HG03280 (cell line): Measurements from ENCODE around the gene SYCE3.
"Not testable (repeated sequence)": the region's sequence is repeated elsewhere in the genome, so short reads cannot be mapped to it uniquely, and the experiment has no call there.

Experiments used
- ATAC-seq: cut with Tn5 transposase; IDR thresholded peaks from one replicate; pipeline ENCODE4 v1.9.1; 2021; ENCODE audit warnings: mild to moderate bottlenecking, moderate library complexity; ENCODE audit not compliant: unreplicated experiment

The SYCE3 gene

DNA sequence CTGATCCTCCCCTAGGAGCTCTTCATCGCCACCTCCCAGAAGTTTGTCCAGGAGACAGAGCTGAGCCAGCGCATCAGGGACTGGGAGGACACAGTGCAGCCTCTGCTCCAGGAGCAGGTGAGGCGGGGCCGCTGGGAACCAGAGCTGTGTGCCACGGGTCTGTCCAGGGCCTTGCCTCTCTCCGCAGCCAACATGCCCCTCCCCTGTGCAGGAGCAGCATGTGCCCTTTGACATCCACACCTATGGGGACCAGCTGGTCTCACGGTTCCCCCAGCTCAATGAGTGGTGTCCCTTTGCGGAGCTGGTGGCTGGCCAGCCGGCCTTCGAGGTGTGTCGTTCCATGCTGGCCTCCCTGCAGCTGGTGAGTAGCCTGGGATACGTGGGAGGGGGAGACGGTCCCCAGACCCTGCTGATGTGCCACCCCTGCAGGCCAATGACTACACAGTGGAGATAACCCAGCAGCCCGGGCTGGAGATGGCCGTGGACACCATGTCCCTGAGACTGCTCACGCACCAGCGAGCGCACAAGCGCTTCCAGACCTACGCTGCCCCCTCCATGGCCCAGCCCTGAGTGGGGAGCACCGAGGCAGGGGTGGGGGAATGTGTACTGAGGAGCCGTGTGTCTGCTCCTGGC is 39.8 kb downstream of the SYCE3 start:
- no peak for ATAC-seq

DNA sequence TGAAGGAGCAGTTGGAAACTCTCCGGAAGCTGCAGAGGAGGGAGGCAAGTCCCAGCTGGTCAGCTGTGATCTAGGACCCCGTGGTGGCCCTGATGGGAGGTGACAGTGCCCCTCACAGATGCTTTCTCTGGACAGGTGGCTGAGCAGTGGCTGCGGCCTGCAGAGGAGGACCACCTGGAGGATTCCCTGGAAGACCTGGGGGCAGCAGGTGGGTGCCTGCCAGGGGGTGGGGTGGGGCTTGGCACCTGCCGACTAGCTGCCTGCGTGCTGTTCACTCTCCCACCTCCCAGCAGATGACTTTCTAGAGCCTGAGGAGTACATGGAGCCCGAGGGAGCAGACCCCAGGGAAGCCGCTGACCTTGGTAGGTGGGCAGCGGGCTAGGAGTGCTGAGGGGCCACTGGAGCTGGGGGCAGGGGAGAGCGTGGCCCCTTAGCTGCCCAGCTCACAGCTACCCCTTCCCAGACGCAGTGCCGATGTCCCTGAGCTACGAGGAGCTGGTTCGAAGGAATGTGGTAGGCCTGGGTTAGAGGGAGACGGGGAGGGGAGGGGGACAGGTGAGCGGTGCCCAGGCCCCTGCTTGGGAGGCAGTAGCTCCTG is 40.4 kb downstream of the SYCE3 start:
- no peak for ATAC-seq

DNA sequence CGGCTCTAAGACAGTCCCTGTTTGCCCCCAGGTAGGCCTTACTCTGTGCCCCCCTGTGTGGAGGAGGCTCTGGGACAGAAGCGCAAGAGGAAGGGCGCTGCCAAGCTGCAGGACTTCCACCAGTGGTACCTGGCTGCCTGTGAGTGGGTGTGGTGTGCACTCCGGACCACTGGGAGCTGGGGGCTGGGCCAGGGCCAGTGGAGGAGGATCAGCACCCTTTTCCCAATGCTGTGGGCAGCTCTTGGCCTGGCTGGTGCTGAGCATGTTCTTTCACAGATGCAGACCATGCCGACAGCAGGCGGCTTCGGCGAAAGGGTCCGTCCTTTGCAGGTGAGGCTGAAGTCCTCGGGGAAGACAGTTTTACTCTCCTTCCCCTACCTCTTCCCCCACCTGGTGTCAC is 41.0 kb downstream of the SYCE3 start:
- no peak for ATAC-seq

DNA sequence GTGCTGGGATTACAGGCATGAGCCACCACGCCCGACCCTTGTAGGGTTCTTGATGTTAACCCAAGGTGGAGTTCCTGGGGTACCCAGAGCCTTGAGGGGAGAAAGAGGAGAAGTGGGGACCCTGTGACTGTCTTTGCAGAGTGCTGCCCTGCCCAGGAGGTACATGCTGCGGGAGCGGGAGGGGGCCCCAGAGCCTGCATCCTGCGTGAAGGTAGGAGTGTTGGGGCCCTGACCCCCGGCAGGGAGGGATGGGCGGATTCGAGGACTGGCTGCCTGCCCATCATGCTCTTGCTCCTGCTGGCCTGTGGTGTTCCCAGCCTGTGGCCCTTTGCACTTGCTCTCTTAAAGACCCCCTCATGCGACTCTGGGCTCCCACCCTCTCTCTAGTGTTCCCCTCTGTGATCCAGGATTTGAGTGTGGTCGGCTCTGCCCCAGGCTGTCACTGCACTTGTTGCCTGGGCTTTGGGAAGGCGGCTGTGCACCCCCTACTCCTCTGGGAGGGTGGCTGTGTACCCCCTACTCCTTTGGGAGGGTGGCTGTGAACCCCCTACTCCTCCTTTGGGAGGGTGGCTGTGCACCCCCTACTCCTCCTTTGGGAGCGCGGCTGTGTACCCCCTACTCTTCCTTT is 41.8 kb downstream of the SYCE3 start:
- ATAC-seq: no peak

DNA sequence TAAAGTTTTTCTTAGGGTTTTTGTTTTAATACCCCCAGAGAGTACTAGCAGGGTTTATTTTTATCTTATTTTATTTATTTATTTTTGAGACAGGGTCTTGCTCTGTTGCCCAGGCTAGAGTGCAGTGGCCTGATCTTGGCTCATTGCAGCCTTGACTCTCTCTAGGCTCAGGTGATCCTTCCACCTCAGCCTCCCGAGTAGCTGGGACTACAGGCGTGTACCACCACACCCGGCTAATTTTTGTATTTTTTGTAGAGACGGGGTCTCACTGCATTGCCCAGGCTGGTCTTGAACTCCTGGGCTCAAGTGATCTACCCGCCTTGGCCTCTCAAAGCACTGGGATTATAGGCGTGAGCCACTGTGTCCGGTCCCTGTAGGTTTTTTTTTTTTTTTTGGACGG is 42.5 kb downstream of the SYCE3 start:
- not testable (repeated sequence) for ATAC-seq

DNA sequence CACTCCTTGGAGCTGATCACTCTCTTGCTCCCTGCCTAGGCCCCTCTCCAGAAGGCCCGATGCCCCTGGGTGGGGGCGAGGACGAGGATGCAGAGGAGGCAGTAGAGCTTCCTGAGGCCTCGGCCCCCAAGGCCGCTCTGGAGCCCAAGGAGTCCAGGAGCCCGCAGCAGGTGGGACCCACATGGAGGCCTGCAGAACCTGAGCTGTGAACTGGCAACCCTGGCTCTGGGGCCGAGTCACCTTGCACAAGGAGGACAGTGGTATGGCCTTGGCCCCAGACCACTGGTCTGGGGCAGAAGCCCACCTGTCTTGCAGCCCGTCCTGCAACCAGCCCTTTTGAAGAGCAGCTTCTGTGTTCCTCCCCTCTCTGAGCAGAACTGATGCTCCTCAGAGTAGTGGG is 43.6 kb downstream of the SYCE3 start:
- no peak for ATAC-seq

DNA sequence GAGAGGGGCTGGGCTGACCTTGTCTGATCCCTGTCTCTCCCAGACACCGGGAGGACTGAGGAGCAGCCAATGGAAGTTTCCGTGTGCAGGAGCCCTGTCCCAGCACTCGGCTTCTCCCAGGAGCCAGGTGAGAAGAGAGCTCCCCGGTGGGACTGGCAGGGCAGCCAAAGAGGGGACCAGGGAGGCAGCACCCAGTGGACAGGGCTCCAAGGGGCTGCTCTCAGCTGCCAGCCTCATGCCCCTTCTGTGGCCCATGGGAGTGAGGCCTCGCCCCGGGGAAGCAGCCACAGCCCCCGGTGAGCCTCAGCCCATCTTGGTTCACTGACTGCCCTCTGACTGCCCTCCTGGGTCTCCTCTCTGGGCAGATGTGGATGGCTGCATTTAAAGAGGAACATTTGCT is 44.1 kb downstream of the SYCE3 start:
- no peak for ATAC-seq

DNA sequence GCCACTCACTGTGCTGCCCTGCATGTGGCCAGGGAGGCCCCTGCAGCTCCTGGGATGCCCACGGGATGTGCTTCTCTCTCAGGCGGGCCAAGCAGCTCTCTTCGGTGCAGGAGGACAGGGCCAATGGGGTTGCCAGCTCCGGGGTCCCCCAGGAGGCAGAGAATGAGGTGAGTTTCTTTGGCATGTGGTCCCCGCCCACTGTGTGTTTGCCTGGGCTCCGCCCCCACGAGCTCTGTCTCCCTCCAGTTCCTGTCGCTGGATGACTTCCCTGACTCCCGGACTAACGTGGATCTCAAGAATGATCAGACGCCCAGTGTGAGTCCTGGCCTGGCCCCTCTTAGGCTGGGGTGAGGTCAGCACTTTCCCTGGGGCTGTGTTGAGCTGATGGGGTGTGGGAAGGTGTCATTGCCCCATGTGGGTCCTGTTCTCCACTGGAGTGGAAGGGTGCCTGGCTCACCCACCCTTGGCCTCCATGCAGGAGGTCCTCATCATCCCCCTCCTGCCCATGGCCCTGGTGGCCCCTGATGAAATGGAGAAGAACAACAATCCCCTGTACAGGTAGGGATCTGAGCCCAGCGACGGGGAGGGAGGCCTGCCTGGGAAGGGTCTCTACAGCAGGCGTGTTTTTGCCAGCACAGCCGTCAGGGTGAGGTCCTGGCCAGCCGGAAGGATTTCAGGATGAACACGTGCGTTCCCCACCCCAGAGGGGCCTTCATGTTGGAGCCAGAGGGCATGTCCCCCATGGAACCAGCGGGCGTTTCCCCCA is 45.0 kb downstream of the SYCE3 start:
- no peak for ATAC-seq

DNA sequence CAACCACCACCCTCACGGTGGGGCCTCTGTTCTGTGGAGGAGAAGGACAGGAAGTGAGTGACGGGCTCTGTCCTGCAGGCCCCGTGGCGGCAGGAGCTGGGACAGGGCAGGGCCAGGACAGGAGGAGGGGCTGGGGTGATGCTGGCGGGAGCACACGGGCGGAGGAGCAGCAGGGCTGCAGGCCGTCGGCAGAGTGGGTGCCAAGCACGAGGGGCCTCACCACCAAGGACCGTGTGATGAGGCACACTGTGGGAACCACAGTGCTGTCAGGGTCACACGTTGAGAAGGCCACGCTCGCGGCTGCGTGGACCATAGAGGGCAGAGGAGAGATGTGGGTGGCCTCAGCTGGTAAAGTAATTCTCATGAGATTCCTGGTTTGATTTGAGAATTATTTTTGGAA is 45.8 kb downstream of the SYCE3 start:
- no peak for ATAC-seq

DNA sequence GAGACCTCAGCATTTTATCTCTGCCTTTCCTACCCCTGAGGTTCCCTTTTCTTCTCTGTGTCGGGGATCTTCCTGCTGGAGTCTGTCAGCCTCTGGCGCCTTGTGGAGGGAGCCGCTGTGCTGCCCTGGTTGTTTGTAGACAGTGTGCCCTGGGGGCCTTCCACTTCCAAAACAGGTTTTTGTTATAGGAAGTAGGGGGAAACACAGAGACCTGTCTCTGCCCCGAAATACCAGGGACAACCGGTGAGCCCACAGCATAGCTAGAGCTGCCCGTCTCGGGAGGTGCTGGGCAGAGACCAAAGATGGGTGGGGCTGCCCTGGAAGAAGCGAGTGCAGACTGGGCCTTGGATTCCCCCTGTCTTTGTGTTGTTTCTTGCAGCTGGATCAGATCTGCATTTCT is 46.7 kb downstream of the SYCE3 start:
- no peak for ATAC-seq

DNA sequence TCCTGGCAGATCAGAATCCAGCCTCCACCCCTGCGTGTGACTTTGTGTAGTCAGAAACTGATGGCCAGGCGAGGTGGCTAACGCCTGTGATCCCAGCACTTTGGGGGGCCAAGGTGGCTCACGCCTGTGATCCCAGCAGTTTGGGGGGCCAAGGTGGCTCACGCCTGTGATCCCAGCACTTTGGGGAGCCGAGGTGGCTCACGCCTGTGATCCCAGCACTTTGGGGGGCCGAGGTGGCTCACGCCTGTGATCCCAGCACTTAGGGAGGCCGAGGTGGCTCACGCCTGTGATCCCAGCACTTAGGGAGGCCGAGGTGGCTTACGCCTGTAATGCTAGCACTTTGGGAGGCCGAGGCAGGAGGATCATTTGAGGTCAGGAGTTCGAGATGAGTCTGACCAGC is 49.5 kb downstream of the SYCE3 start:
- ATAC-seq: no peak

DNA sequence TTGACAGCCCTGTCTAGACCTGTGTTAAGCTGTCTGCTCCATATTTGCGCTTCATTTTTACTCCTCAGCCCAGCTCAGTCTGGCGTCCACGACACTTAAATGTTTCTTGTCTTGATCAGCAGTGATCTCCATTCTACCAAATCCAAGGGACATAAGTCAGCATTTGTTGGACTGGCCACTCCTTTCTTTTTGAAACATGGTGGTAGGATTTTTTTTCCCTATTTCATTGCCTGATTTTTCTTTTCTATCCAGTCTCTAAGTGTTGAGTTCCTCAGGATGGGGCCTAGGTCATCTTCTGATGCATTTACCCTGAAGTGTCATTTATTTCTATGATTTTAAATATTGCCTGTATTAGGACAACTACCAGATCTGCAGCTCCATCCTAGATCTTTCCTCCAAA is 53.8 kb downstream of the SYCE3 start:
- ATAC-seq: no peak

DNA sequence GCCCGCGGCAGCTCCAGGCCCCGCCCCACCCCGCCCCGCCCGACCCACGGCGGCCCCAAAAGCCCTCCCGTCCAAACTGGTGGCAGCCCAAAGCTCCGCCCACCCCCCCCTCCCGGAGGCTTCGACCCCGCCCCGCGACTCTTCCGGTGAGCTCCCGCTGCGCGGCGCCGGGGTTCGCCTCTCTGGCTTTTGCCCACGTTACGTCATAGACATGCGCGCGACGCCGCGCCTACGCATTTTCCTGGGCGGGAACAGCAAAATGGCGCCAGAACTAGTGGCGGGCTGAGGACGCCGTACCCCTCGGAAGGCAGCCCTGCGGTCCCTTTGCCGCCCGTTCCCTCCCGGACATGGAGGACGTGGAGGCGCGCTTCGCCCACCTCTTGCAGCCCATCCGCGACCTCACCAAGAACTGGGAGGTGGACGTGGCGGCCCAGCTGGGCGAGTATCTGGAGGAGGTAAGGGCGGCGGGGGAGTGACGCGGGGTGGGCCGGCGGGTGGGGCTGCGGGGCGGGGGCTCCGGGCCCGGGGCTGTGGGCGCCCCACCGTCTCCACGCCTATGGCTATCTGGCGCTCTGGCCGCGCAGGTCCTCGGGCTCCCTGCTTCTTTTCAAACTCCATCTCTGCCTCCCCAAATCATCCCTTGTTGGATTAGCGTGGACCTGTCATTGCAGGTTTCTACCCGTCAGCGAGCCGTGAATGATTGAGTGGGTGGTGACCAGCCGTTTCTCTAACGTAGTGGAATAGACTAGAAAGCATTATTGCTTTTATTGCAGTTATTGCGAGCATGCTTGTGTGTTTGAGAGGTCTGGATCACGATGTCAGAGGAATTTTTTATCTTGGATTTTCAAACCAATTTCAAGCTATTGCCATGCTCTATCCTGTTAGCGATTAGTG is 54.5 kb downstream of the SYCE3 start, which contains the start of gene NCAPH2:
NCAPH2 (plus strand) TSS at position 234 of the 894 bp plus-strand sequence; CDS start at position 348, 114 bp downstream.
- peak; percentile 68 for ATAC-seq

DNA sequence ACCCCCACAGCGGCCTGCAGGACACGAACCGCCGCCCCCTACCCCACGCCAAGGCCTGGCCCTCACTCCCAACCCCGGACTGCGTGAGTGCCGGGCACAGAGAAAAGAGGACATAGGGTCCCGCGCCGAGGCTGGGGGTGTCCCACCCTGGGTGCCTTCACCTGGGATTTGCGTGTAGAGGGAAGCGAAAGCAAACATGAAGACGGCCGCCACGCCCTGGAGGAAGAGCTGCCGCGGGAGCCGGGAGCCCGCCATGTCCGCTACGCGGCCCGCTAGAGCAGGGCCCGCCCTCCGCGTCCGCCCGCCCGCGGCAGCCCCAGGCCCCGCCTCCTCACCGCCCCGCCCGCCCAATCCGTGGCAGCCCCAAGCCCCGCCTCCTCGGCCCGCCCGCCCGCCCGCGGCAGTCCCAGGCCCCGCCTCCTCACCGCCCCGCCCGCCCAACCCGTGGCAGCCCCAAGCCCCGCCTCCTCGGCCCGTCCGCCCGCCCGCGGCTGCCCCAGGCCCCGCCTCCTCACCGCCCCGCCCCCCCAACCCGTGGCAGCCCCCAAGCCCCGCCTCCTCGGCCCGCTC is 55.2 kb downstream of the SYCE3 start, which contains the start of gene LMF2:
LMF2 (minus strand) TSS at position 282 of the 570 bp plus-strand sequence; CDS start at position 255, 27 bp downstream.
- peak; percentile 66 for ATAC-seq

DNA sequence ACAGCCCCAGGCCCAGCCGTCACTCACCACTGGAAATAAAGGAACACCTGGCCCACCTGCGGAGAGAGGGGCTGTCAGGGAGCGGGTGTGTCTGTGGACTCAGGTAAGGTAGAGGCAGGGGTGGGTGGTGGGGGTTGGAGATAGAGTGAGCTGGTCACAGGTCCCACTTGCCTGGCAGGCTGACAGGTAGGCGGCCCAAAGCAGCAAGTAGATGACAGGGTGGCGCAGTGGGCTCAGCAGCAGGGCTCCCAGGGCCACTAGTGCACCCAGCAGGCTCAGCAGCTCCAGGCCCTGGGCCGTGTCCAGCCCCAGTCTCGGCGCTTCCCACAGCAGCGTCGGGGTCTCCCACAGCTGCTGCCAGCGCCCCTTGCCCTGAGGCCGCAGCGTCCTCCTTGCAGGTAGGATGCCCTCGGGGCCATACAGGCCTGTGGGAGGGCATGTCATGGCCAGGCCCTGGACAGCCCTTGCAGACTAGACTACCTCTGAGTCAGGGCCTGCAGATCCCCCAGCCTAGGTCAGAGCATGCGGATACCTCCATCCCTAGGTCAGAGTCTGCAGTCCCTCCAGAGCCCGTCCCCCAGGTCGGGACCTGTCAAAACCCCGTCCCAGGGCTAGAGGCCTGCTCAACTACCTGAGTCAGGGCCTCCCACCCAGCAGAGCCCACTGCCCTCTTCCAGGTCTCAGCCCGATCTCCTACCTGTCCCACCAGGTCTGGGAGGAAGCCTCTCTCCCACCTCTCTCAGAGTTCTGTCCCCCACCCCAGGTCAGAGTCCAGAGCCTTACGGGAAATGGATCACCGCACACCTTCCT is 55.9 kb downstream of the SYCE3 start:
- peak; percentile 2 for ATAC-seq

DNA sequence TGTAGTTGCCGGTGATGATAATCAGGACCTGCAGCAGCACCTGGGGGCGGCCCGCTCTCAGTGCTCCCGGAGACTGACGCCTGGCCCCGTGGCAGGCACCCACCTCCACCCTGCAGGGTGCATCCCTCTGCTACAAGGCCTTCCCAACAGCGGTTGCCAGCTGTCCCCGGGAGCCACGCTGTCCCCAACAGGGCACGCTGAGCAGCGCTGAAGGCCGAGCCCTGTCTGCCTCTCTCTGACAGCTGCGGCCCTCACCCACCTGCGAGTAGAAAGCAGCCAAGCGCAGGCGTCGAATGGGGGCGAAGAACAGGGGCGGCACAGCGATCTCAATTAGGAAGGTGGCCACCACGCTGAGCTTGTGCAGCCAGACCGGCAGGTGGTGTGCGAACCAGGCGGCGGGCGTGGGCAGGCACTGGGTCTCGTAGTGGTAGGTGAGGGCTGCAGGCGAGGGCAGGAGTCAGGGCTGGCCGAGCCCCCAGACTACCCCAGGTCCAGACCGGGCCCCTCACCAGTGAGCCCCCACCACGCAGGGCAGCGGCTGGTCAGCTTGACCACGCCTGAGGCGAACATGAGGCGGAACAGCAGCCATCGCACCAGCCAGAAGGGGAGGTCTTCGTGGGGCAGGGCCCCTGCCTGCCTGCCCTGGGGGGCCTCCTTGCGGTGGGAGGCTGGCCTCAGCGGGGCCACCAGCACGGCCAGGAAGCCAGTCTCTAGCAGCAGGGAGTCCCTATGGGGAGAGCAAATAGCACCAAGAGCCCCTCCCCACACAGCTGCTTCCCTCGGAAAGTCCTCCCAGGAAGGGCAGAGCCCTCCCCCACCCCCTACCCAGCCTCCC is 56.7 kb downstream of the SYCE3 start:
- ATAC-seq: no peak

DNA sequence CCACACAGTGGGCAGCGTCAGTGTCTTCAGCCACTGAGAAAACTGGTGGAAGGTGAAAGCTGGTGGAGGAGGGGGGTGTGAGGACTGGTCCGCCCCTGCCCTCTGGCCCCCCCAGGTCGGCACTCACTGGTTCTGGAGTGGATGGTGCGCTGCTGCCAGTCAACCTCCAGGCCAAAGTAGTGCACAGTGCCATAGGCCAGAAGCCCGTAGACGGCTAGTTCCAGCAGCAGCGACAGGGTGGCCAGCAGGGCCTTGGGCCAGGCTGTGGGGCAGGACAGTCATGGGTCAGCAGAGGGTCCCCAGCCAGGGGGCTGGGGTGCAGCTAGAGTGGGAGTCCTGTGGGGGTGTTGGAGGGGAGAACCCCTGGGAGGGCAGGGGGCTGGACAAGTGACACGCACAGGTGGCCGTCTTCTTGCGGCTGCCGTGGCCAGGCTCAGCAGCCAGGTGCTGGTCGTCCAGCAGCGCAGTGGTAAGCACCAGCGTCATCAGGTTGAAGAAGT is 57.4 kb downstream of the SYCE3 start:
- ATAC-seq: no peak
